Measurements from ENCODE around the gene LRRC31. TPM values are rescaled to one million over a fixed set of nuclear protein-coding genes. Genes with fewer than 3 reads are reported as not detected.

Gene LRRC31
- total RNA-seq, 2 donors from 2014 or later = not detected

DNA sequence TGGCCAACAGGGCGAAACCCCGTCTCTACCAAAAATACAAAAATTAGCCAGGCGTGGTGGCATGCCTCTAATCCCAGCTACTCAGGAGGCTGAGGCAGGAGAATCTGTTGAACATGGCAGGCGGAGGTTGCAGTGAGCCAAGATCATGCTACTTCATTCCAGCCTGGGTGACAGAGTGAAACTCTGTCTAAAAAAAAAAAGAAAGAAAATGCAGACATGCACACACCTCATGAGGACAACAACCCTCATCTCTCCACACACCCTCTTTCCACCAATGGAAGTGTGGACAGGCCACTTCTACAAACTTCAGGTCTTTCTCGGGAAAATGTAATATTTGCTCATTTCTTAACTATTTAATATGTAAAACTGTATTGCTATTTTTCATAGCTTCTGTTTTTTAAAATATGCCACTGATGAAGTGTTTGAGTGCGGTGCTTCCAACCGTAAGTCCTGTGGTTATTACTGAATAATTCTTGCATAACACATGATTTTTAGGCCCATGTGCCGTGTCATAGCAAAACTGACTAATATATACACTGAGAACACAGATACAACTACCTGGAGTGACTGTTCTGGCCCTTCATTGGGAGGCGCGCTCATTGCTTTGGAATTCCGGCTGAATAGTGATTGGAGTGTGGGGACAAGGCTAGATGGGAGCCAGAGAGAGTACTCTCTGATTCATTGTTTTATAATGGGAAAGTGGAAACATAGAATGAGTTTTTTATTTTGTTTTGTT lies 23.1 kb downstream of the LRRC31 start:
- no peaks in the 10 kb centered on the region for H3K9me3 ChIP-seq
- DNase-seq (ENCODE audit: low spot score) = no peak
- H3K27ac ChIP-seq = no peak overlapping the region
- H3K36me3 ChIP-seq = no peaks in the 10 kb centered on the region
- TF ChIP-seq, protein P1, sequence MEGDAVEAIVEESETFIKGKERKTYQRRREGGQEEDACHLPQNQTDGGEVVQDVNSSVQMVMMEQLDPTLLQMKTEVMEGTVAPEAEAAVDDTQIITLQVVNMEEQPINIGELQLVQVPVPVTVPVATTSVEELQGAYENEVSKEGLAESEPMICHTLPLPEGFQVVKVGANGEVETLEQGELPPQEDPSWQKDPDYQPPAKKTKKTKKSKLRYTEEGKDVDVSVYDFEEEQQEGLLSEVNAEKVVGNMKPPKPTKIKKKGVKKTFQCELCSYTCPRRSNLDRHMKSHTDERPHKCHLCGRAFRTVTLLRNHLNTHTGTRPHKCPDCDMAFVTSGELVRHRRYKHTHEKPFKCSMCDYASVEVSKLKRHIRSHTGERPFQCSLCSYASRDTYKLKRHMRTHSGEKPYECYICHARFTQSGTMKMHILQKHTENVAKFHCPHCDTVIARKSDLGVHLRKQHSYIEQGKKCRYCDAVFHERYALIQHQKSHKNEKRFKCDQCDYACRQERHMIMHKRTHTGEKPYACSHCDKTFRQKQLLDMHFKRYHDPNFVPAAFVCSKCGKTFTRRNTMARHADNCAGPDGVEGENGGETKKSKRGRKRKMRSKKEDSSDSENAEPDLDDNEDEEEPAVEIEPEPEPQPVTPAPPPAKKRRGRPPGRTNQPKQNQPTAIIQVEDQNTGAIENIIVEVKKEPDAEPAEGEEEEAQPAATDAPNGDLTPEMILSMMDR (IDR thresholded peaks at IDR 0.05) = no peak
- H3K27me3 ChIP-seq = no peaks in the 10 kb centered on the region
- no peak overlapping the region for H3K4me3 ChIP-seq
- no peaks in the 10 kb centered on the region for H3K4me1 ChIP-seq

DNA sequence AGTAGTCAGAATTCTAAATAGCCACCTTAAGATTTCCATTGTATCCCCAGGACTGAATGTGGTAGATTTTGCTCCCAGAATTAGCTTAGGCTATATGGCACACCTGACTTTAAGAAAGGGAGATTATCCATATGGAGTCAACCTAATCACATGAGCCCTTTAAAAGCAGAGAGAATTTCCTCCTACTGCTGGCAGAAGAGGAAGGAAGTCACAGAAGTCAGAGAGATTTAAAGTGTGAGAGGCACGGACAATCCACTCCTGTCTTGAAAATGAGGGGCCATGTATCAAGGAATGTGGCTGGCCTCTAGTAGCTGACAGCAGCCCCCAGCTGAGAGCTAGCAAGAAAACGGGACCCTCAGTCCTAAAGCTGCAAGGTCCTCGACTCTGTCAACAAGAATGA lies 26.8 kb downstream of the LRRC31 start:
- Histone ChIP-seq H3K27me3 (no peaks in the 10 kb centered on the region), H3K4me1 (no peaks in the 10 kb centered on the region), H3K9me3 (no peaks in the 10 kb centered on the region), H3K4me3 (no peak overlapping the region), H3K27ac (no peak overlapping the region), H3K36me3 (no peaks in the 10 kb centered on the region)
- no peak for DNase-seq (ENCODE audit: low spot score)
- TF ChIP-seq, protein P1 (IDR thresholded peaks at IDR 0.05) = no peak

DNA sequence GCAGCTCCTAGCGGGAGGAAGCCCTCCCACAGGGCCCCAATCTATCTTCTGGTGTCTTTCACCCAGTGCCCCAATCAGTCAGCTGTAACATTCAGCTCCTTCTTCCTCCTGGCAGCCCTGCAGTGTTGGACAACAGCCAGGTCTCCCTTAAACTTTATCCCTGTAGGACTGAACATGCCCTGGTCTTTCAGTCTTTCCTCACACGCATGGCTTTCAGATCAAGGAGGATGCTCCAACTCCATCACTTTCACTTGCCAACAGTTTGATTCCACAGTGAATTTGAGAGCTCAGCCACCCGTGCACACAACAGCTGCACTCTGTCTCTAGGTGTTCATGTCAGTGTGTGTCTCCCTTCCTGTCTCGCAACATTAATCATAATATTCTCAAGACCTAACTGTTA lies 28.6 kb downstream of the LRRC31 start:
- H3K27ac ChIP-seq = no peak overlapping the region
- no peaks in the 10 kb centered on the region for H3K9me3 ChIP-seq
- no peaks in the 10 kb centered on the region for H3K27me3 ChIP-seq
- no peaks in the 10 kb centered on the region for H3K4me1 ChIP-seq
- no peaks in the 10 kb centered on the region for H3K36me3 ChIP-seq
- no peak for DNase-seq (ENCODE audit: low spot score)
- TF ChIP-seq, protein P1 (IDR thresholded peaks at IDR 0.05) = no peak
- H3K4me3 ChIP-seq = no peak overlapping the region

DNA sequence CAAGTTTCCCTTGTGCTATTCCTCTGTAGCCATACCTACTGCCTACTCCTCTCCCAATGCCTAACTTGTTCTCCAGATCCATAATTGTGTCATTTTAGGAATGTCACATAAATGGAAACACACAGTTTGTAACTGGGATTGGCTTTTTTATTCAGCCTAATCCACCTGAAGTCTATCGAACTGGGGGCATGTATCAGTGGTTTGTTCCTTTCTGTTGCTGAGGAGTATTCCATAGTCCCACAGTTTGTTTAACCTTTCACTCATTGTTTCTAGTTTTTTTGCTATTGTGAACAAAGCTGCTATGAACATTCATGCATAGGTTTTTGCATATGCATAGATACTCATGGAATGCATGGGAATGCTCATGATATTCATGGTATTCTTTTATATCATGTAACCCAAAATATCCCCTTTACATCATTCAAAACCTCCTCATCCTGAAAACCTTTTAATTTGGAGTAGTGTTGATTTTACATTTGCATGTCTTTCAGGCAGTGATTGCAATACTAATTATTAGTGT lies 31.2 kb downstream of the LRRC31 start:
- H3K4me1 ChIP-seq = no peaks in the 10 kb centered on the region
- no peaks in the 10 kb centered on the region for H3K27me3 ChIP-seq
- TF ChIP-seq, protein P1 (IDR thresholded peaks at IDR 0.05) = no peak
- H3K9me3 ChIP-seq = no peaks in the 10 kb centered on the region
- H3K27ac ChIP-seq = no peak overlapping the region
- no peak overlapping the region for H3K4me3 ChIP-seq
- DNase-seq (ENCODE audit: low spot score) = no peak
- H3K36me3 ChIP-seq = no peaks in the 10 kb centered on the region

DNA sequence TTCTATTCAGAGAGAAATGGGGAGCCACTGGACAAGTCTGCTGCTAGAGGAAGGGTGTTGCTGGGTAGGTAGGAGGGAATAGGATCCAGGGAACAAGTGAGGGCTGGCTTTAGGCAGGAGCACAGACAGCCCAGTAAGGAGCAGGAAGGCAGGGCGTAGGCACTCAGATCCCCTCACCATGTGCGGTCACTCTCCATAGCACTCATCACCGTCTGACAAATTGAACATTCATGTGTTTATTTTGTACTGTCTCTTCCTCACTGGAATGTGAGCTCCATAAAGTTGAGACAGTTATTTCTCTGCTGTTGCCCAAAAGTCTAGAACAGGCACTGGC lies 32.8 kb downstream of the LRRC31 start:
- Histone ChIP-seq H3K4me3 (no peak overlapping the region), H3K9me3 (no peaks in the 10 kb centered on the region), H3K4me1 (no peaks in the 10 kb centered on the region), H3K27ac (no peak overlapping the region), H3K36me3 (no peaks in the 10 kb centered on the region), H3K27me3 (no peaks in the 10 kb centered on the region)
- TF ChIP-seq, protein P1 (IDR thresholded peaks at IDR 0.05) = no peak
- DNase-seq (ENCODE audit: low spot score) = no peak

Measured in right atrium auricular region (tissue), 2 donors.